ENCODE measurements around the gene ARHGAP1.

DNA sequence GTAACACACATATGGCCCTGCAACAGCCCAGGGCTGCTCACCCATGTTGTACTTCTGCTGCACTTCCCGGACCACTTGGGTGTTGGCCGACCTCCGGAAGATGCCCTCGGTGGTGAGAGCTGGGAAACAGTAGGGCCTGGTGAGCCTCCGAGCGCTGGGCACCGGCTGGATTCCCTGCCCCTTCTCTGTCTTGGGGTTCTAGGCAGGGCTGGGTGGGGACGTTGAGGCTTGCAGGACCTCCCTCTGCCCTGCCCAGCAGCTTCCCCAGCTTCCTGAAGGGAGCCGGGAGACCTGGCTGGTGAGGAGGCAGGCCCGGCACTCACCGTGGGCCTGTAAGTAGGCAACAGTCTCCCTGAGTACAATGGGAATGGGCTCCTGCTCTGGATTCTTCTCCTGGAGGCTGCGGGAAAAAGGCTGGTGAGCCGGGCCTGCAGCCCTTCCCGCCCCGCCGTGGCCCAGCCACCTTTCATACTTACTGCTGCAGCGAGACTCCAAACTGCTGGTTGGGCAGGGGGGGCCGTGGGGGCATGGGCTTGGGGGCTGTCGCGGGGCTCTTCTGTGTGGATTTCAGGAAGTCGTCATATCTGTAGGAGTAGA lies 20.2 kb downstream of the ARHGAP1 start:
- TF ChIP-seq, protein P1, sequence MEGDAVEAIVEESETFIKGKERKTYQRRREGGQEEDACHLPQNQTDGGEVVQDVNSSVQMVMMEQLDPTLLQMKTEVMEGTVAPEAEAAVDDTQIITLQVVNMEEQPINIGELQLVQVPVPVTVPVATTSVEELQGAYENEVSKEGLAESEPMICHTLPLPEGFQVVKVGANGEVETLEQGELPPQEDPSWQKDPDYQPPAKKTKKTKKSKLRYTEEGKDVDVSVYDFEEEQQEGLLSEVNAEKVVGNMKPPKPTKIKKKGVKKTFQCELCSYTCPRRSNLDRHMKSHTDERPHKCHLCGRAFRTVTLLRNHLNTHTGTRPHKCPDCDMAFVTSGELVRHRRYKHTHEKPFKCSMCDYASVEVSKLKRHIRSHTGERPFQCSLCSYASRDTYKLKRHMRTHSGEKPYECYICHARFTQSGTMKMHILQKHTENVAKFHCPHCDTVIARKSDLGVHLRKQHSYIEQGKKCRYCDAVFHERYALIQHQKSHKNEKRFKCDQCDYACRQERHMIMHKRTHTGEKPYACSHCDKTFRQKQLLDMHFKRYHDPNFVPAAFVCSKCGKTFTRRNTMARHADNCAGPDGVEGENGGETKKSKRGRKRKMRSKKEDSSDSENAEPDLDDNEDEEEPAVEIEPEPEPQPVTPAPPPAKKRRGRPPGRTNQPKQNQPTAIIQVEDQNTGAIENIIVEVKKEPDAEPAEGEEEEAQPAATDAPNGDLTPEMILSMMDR (IDR thresholded peaks at IDR 0.05; ENCODE audit: poor library complexity, severe bottlenecking) = no peak
- TF ChIP-seq MXI1 (conservative IDR thresholded peaks at IDR 0.05; ENCODE audit: poor library complexity, severe bottlenecking) (no peak), EP300 (conservative IDR thresholded peaks at IDR 0.05; ENCODE audit: poor library complexity, severe bottlenecking) (no peak), REST (IDR thresholded peaks at IDR 0.05; ENCODE audit: borderline replicate concordance) (no peak), POLR2AphosphoS5 (IDR thresholded peaks at IDR 0.05) (no peak), TAF1 (IDR thresholded peaks at IDR 0.05; ENCODE audit: low read depth) (no peak), SMC3 (conservative IDR thresholded peaks at IDR 0.05; ENCODE audit: poor library complexity) (no peak)

Data from neural cell (in vitro differentiated cells).